GM21723 (cell line): Measurements from ENCODE around the gene CCDC77.
"Not testable (repeated sequence)": the region's sequence is repeated elsewhere in the genome, so short reads cannot be mapped to it uniquely, and the experiment has no call there.

Source experiments
- ATAC-seq: cut with Tn5 transposase; IDR thresholded peaks from one replicate; pipeline ENCODE4 v1.9.1; 2021; ENCODE audit warnings: mild to moderate bottlenecking, moderate library complexity; ENCODE audit not compliant: unreplicated experiment

The CCDC77 gene

GRCh38 chr12:401235-402028 lies at the start of gene CCDC77:
Gene CCDC77 (plus strand): TSS chr12:401644. CDS start chr12:409384, 7,740 bp downstream.
- peak; percentile 96 for ATAC-seq

GRCh38 chr12:356276-356988 lies 45.0 kb upstream of the CCDC77 start:
- no peak for ATAC-seq

- ATAC-seq = no peak
These were observed 42.4 kb upstream of the CCDC77 start for GRCh38 chr12:359091-359490.

- no peak for ATAC-seq
These were observed 34.6 kb upstream of the CCDC77 start for GRCh38 chr12:366820-367219.

GRCh38 chr12:367972-368371 lies 33.5 kb upstream of the CCDC77 start:
- no peak for ATAC-seq

GRCh38 chr12:370739-371485 lies 30.5 kb upstream of the CCDC77 start:
- not testable (repeated sequence) for ATAC-seq

- ATAC-seq = no peak
These were observed 14.8 kb upstream of the CCDC77 start for GRCh38 chr12:386651-387050.

GRCh38 chr12:388012-388411 lies 13.4 kb upstream of the CCDC77 start:
- no peak for ATAC-seq

GRCh38 chr12:388541-389141 lies 12.8 kb upstream of the CCDC77 start:
- ATAC-seq = peak; percentile 31

- peak; percentile 92 for ATAC-seq
These were observed 12.0 kb upstream of the CCDC77 start, which contains the start of gene KDM5A for GRCh38 chr12:389142-390096. Gene KDM5A (minus strand): TSS chr12:389320. CDS start chr12:389091, 229 bp downstream.

GRCh38 chr12:400828-401227 lies 616 bp upstream of the CCDC77 start:
- ATAC-seq = no peak

- ATAC-seq = no peak
These were observed 565 bp downstream of the CCDC77 start for GRCh38 chr12:402029-402389.

- ATAC-seq = no peak
These were observed 13.4 kb downstream of the CCDC77 start for GRCh38 chr12:414859-415258.

- ATAC-seq = no peak
These were observed 17.0 kb downstream of the CCDC77 start for GRCh38 chr12:418432-418831.

- no peak for ATAC-seq
These were observed 21.1 kb downstream of the CCDC77 start for GRCh38 chr12:422526-422925.

- ATAC-seq = not testable (repeated sequence)
These were observed 34.3 kb downstream of the CCDC77 start for GRCh38 chr12:435737-436136.

- no peak for ATAC-seq
These were observed 40.9 kb downstream of the CCDC77 start for GRCh38 chr12:442235-442884.

GRCh38 chr12:447141-447540 lies 45.7 kb downstream of the CCDC77 start:
- ATAC-seq = no peak

- no peak for ATAC-seq
These were observed 47.8 kb downstream of the CCDC77 start for GRCh38 chr12:449203-449602.
